ENCODE results near the gene SLC34A1. TPM values are rescaled to one million over a fixed set of nuclear protein-coding genes. Genes with fewer than 3 reads are reported as not detected.
A peak's percentile ranks its signal among the peaks of the same experiment; 100 is the strongest.

The SLC34A1 gene
- total and polyA plus RNA-seq, 11 donors: not detected

DNA sequence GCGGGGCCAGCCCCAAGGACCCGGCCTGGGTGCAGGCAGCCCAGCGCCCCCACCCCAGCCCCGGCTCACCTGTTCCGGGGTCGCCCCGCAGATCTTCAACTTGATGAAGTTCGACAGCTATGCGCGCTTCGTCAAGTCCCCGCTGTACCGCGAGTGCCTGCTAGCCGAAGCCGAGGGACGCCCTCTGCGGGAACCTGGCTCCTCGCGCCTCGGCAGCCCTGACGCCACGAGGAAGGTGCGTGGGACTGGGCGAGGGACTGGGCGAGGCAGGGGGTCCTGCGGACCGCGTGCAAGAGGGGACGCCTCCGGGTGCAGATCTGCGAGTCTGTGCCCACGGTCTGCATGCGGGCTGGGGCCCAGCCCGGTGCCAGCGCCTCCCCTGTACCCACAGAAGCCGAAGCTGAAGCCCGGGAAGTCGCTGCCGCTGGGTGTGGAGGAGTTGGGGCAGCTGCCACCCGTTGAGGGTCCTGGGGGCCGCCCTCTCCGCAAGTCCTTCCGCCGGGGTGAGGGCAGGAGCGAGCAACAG, 16.8 kb upstream of the SLC34A1 start:
- ATAC-seq (peak in 2 of 4 donors; percentile 2 to 5), DNase-seq (no peak)
- Histone ChIP-seq H3K9me3 (no peaks in the 10 kb centered on the region), H3K4me3 (peak overlapping the region; percentile 9 to 71 (median 58)), H3K4me1 (peaks cover 0 to 83% (median 35%) of the 10 kb centered on the region in 12 donors), H3K27ac (peak overlapping the region in 11 of 12 donors; percentile 34 to 93 (median 79)), H3K27me3 (no peaks in the 10 kb centered on the region), H3K36me3 (peaks cover 0 to 17% (median 0%) of the 10 kb centered on the region in 9 donors)
- intact Hi-C loops (cut with DNase I): loop anchor here in 1 of 10 donors (10.0 kb wide), 1 partner anchor 53 kb away; the partner anchor contains the start of gene MXD3
- TF ChIP-seq CTCF (IDR thresholded peaks at IDR 0.05): peak in 1 of 12 donors; percentile 26
- TF ChIP-seq POLR2A (IDR thresholded peaks at IDR 0.05): no peak
- WGBS, 4 donors: 14 to 25% (median 20%) methylated on average over 15 to 46 of the region's 46 CpGs

DNA sequence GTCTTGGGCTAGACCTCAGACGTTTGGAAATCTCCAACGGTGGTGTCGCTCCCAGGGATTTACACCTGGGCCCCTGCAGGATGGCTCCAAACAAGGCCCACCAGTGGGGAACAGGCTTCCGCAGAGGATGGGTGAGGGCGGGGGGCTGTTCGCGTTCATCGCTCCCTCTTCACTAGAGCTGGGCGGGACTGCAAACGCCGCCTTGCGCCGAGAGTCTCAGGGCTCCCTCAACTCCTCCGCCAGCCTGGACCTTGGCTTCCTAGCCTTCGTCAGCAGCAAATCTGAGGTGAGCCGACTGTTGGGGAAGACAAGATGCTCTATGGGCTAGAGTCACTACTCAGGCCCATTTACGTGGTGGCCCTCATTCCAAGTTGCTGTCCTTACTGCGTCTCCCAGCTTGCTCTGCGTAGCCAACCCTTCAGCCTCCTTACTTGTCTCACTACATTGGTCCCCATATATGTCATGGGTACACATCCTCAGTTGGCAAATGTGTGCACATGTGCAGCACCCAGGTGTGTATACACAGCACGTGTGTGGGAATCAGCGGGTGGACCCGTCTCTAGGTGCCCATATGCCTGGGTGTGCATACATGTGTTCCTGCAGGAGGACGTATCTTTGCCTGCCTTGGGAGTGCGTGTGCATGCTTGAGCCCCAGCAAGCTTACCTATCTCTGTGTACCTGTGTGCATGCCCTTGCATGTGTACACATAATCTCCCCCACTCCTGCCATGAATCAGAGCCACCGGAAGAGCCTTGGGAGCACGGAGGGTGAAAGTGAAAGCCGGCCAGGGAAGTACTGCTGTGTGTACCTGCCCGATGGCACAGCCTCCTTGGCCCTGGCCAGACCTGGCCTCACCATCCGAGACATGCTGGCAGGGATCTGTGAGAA, 16.0 kb upstream of the SLC34A1 start:
- no peaks in the 10 kb centered on the region for H3K27me3 ChIP-seq
- no peak for TF ChIP-seq CTCF (IDR thresholded peaks at IDR 0.05)
- no peak for TF ChIP-seq POLR2A (IDR thresholded peaks at IDR 0.05)
- H3K9me3 ChIP-seq: no peaks in the 10 kb centered on the region
- peak overlapping the region in 1 of 12 donors; percentile 90 for H3K27ac ChIP-seq
- ATAC-seq (no peak), DNase-seq (no peak)
- H3K4me3 ChIP-seq: peak overlapping the region in 5 of 12 donors; percentile 49 to 71 (median 64)
- H3K36me3 ChIP-seq: peaks cover 0 to 17% (median 0%) of the 10 kb centered on the region in 9 donors
- peaks cover 0 to 77% (median 30%) of the 10 kb centered on the region in 12 donors for H3K4me1 ChIP-seq
- intact Hi-C loops (cut with DNase I): loop anchor here in 1 of 10 donors (10.0 kb wide), 1 partner anchor 53 kb away; the partner anchor contains the start of gene MXD3
- WGBS, 4 donors: 77 to 82% (median 80%) methylated on average over 25 to 29 of the region's 29 CpGs

GRCh38 chr5:177368869-177369644, 15.2 kb upstream of the SLC34A1 start:
- H3K9me3 ChIP-seq: no peaks in the 10 kb centered on the region
- H3K27me3 ChIP-seq: no peaks in the 10 kb centered on the region
- H3K36me3 ChIP-seq: peaks cover 0 to 17% (median 0%) of the 10 kb centered on the region in 9 donors
- TF ChIP-seq CTCF (IDR thresholded peaks at IDR 0.05) (peak; percentile 14 to 63 (median 50)), POLR2A (IDR thresholded peaks at IDR 0.05) (no peak)
- no peak overlapping the region for H3K4me3 ChIP-seq
- intact Hi-C loops (cut with DNase I): loop anchor here in 1 of 10 donors (10.0 kb wide), 1 partner anchor 54 kb away; the partner anchor contains the start of gene MXD3
- peaks cover 0 to 69% (median 23%) of the 10 kb centered on the region in 12 donors for H3K4me1 ChIP-seq
- no peak for DNase-seq
- no peak overlapping the region for H3K27ac ChIP-seq
- ATAC-seq: no peak
- WGBS, 4 donors: 75 to 78% (median 77%) methylated on average over 5 of the region's 5 CpGs
